Measurements from ENCODE around the gene PAPOLG.

PAPOLG gene

GRCh38 chr2:60838481-60838880 is 82.4 kb downstream of the PAPOLG start:
- no peak for TF ChIP-seq SIN3A (IDR thresholded peaks at IDR 0.05; ENCODE audit: borderline replicate concordance, insufficient read depth, low read length)
- no peak for TF ChIP-seq TAF1 (IDR thresholded peaks at IDR 0.05; ENCODE audit: borderline replicate concordance, insufficient read depth, low read length)
- no peak for TF ChIP-seq FOXP2 (optimal IDR thresholded peaks at IDR 0.05; ENCODE audit: borderline replicate concordance, extremely low read depth, extremely low read length, insufficient read depth)
- TF ChIP-seq, protein P1, sequence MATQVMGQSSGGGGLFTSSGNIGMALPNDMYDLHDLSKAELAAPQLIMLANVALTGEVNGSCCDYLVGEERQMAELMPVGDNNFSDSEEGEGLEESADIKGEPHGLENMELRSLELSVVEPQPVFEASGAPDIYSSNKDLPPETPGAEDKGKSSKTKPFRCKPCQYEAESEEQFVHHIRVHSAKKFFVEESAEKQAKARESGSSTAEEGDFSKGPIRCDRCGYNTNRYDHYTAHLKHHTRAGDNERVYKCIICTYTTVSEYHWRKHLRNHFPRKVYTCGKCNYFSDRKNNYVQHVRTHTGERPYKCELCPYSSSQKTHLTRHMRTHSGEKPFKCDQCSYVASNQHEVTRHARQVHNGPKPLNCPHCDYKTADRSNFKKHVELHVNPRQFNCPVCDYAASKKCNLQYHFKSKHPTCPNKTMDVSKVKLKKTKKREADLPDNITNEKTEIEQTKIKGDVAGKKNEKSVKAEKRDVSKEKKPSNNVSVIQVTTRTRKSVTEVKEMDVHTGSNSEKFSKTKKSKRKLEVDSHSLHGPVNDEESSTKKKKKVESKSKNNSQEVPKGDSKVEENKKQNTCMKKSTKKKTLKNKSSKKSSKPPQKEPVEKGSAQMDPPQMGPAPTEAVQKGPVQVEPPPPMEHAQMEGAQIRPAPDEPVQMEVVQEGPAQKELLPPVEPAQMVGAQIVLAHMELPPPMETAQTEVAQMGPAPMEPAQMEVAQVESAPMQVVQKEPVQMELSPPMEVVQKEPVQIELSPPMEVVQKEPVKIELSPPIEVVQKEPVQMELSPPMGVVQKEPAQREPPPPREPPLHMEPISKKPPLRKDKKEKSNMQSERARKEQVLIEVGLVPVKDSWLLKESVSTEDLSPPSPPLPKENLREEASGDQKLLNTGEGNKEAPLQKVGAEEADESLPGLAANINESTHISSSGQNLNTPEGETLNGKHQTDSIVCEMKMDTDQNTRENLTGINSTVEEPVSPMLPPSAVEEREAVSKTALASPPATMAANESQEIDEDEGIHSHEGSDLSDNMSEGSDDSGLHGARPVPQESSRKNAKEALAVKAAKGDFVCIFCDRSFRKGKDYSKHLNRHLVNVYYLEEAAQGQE (IDR thresholded peaks at IDR 0.05; ENCODE audit: insufficient read depth in 1 of 2, low read depth in 2 of 2, low read length in 2 of 2): no peak
- TF ChIP-seq POLR2AphosphoS5 (IDR thresholded peaks at IDR 0.05; ENCODE audit: low read depth, low read length): no peak

- TF ChIP-seq, protein P1 (IDR thresholded peaks at IDR 0.05; ENCODE audit: insufficient read depth in 1 of 2, low read depth in 2 of 2, low read length in 2 of 2): no peak
- TF ChIP-seq FOXP2 (optimal IDR thresholded peaks at IDR 0.05; ENCODE audit: borderline replicate concordance, extremely low read depth, extremely low read length, insufficient read depth): no peak
- no peak for TF ChIP-seq SIN3A (IDR thresholded peaks at IDR 0.05; ENCODE audit: borderline replicate concordance, insufficient read depth, low read length)
- TF ChIP-seq TAF1 (IDR thresholded peaks at IDR 0.05; ENCODE audit: borderline replicate concordance, insufficient read depth, low read length): no peak
- TF ChIP-seq POLR2AphosphoS5 (IDR thresholded peaks at IDR 0.05; ENCODE audit: low read depth, low read length): no peak
These were observed 83.2 kb downstream of the PAPOLG start for GRCh38 chr2:60839126-60839813.

- TF ChIP-seq FOXP2 (optimal IDR thresholded peaks at IDR 0.05; ENCODE audit: borderline replicate concordance, extremely low read depth, extremely low read length, insufficient read depth) (no peak), SIN3A (IDR thresholded peaks at IDR 0.05; ENCODE audit: borderline replicate concordance, insufficient read depth, low read length) (no peak), TAF1 (IDR thresholded peaks at IDR 0.05; ENCODE audit: borderline replicate concordance, insufficient read depth, low read length) (no peak), POLR2AphosphoS5 (IDR thresholded peaks at IDR 0.05; ENCODE audit: low read depth, low read length) (no peak)
- TF ChIP-seq, protein P1 (IDR thresholded peaks at IDR 0.05; ENCODE audit: insufficient read depth in 1 of 2, low read depth in 2 of 2, low read length in 2 of 2): no peak
These were observed 84.8 kb downstream of the PAPOLG start for GRCh38 chr2:60840880-60841279.

DNA sequence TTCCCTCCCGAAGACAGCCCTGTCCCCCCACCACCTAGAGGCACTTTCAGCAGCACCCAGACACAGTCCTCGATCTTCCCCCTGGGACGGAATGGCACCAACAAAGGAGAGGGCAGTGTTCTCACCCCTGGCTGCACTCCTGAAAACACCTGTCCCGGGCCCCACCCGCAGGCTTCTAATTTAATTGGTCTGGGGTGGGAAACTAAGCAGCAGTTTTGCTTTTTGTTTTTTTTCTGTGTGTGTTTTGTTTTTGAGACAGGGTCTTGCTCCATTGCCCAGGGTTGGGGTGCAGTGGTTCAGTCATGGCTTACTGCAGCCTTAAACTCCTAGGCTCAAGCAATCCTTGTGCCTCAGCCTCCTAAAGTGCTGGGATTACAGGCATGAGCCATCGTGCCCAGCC is 86.9 kb downstream of the PAPOLG start:
- TF ChIP-seq SIN3A (IDR thresholded peaks at IDR 0.05; ENCODE audit: borderline replicate concordance, insufficient read depth, low read length) (no peak), FOXP2 (optimal IDR thresholded peaks at IDR 0.05; ENCODE audit: borderline replicate concordance, extremely low read depth, extremely low read length, insufficient read depth) (no peak), TAF1 (IDR thresholded peaks at IDR 0.05; ENCODE audit: borderline replicate concordance, insufficient read depth, low read length) (no peak), POLR2AphosphoS5 (IDR thresholded peaks at IDR 0.05; ENCODE audit: low read depth, low read length) (no peak)
- TF ChIP-seq, protein P1 (IDR thresholded peaks at IDR 0.05; ENCODE audit: insufficient read depth in 1 of 2, low read depth in 2 of 2, low read length in 2 of 2): no peak
